Mesangial cell (primary cell): ENCODE data around the gene CNNM2. TPM values are rescaled to one million over a fixed set of nuclear protein-coding genes. Genes with fewer than 3 reads are reported as not detected.

Experiments used
- total RNA-seq: library from RNA; depleted of rRNA; stranded (reverse); fragments of >200 nt; gene quantifications from 2 replicates; pipeline ENCODE4 v1.2.3, GENCODE V29; 2015

The CNNM2 gene
- 2.1 and 7.9 TPM in 2 replicates for total RNA-seq

GRCh38 chr10:102917962-102918816 lies at the start of gene CNNM2:
Gene CNNM2 (plus strand): TSS chr10:102918294. CDS start chr10:102918481, 187 bp downstream.

GRCh38 chr10:102869258-102870198 lies 48.6 kb upstream of the CNNM2 start, which contains the start of gene AS3MT:
Gene AS3MT (plus strand): TSS chr10:102869470. CDS start chr10:102869593, 123 bp downstream.

Other genes with a start within 250 kb of the CNNM2 start
- gene ARL3, start 203.9 kb upstream of the CNNM2 start, total RNA-seq, result 6.2 and 6.8 TPM in 2 replicates
- 7.2 and 12.9 TPM in 2 replicates for gene SFXN2, start 203.7 kb upstream of the CNNM2 start, total RNA-seq
- 42.9 and 94.7 TPM in 2 replicates for gene WBP1L, start 174.3 kb upstream of the CNNM2 start, total RNA-seq
- 0.13 TPM in 1 of 2 replicates, not detected in the other for gene CYP17A1, start 80.9 kb upstream of the CNNM2 start, total RNA-seq
- gene BORCS7, start 64.0 kb upstream of the CNNM2 start, total RNA-seq, result 14.0 and 31.2 TPM in 2 replicates
- 4.7 and 6.0 TPM in 2 replicates for gene AS3MT, start 48.8 kb upstream of the CNNM2 start, total RNA-seq